Stimulated activated CD4-positive, alpha-beta T cell treated with anti-CD3 and anti-CD28 coated beads, Interleukin-4, amount 100 ng/mL, for 24 hours (primary cell): Measurements from ENCODE around the gene COL4A6.
"Not testable (repeated sequence)": the region's sequence is repeated elsewhere in the genome, so short reads cannot be mapped to it uniquely, and the experiment has no call there.

Experiments
- DNase-seq: peaks from one replicate; pipeline ENCODE4 v3.0.0-alpha.2; 2020

The COL4A6 gene

GRCh38 chrX:108397627-108398391 lies 40.4 kb downstream of the COL4A6 start:
- DNase-seq, result no peak

- DNase-seq, result no peak
These were observed 41.2 kb downstream of the COL4A6 start for GRCh38 chrX:108396986-108397385.

- DNase-seq, result no peak
These were observed 41.9 kb downstream of the COL4A6 start for GRCh38 chrX:108396188-108396891.

GRCh38 chrX:108390976-108391717 lies 47.1 kb downstream of the COL4A6 start:
- DNase-seq, result not testable (repeated sequence)

GRCh38 chrX:108384783-108385182 lies 53.4 kb downstream of the COL4A6 start:
- no peak for DNase-seq

- no peak for DNase-seq
These were observed 58.0 kb downstream of the COL4A6 start for GRCh38 chrX:108380222-108380621.

GRCh38 chrX:108376821-108377220 lies 61.4 kb downstream of the COL4A6 start:
- DNase-seq, result not testable (repeated sequence)

GRCh38 chrX:108375591-108375990 lies 62.6 kb downstream of the COL4A6 start:
- not testable (repeated sequence) for DNase-seq

- no peak for DNase-seq
These were observed 71.4 kb downstream of the COL4A6 start for GRCh38 chrX:108366644-108367406.

- DNase-seq, result no peak
These were observed 76.2 kb downstream of the COL4A6 start for GRCh38 chrX:108362026-108362425.

- no peak for DNase-seq
These were observed 76.9 kb downstream of the COL4A6 start for GRCh38 chrX:108361316-108361715.

- DNase-seq, result no peak
These were observed 78.2 kb downstream of the COL4A6 start for GRCh38 chrX:108359806-108360602.

GRCh38 chrX:108353452-108353851 lies 84.8 kb downstream of the COL4A6 start:
- DNase-seq, result no peak

GRCh38 chrX:108349210-108349609 lies 89.0 kb downstream of the COL4A6 start:
- no peak for DNase-seq

GRCh38 chrX:108348525-108348924 lies 89.7 kb downstream of the COL4A6 start:
- no peak for DNase-seq

- DNase-seq, result no peak
These were observed 90.4 kb downstream of the COL4A6 start for GRCh38 chrX:108347800-108348199.

GRCh38 chrX:108344216-108344615 lies 94.0 kb downstream of the COL4A6 start:
- DNase-seq, result no peak

GRCh38 chrX:108341947-108342346 lies 96.3 kb downstream of the COL4A6 start:
- no peak for DNase-seq

GRCh38 chrX:108332281-108332680 lies 105.9 kb downstream of the COL4A6 start:
- DNase-seq, result no peak

GRCh38 chrX:108331126-108331909 lies 106.9 kb downstream of the COL4A6 start:
- no peak for DNase-seq

- DNase-seq, result no peak
These were observed 114.5 kb downstream of the COL4A6 start for GRCh38 chrX:108323751-108324150.
